Measurements from ENCODE around the gene MYO1F. TPM values are rescaled to one million over a fixed set of nuclear protein-coding genes. Genes with fewer than 3 reads are reported as not detected.

The MYO1F gene
- polyA plus RNA-seq, 1 donor (not counting 4 experiments of a cell fraction or from before 2014, with no cell fraction given): 0.14 TPM

DNA sequence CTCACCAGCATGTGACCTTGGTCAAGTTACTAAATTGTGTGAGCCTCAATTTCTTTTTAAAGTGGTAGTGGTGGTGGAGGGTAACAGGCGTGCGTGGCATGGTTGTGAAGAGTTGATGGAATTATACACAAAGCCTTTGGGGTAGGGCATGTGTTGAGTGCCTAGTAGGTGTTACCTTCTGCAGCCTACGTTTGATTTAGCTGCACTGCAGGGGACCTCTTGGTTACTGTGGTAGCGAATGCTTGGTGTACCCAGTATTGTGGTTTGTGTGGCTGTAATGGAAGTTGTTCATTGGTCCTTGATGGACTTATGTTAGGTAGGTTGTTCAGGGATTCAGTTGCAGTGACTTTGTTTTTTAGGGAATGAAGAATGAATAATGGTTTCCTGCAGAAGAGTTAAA lies 99.4 kb downstream of the MYO1F start:
- dilution Hi-C loops (cut with MboI; ENCODE audit: extremely low pct_ligation_motif_present, low sequenced_read_pairs): no loop called here
- no peak for DNase-seq (ENCODE audit: low read depth, low spot score)
- H4K20me1 ChIP-seq (ENCODE audit: control insufficient read depth, extremely low read depth, insufficient read depth, low read length): peaks cover 28% of the 10 kb centered on the region
- no peak for FAIRE-seq
- H3K4me2 ChIP-seq (ENCODE audit: control insufficient read depth, extremely low read depth, insufficient read depth, low read depth, low read length): no peak overlapping the region
- no peak overlapping the region for H2AFZ ChIP-seq (ENCODE audit: control insufficient read depth, low read length)
- H3K36me3 ChIP-seq (ENCODE audit: control insufficient read depth in 2 of 2, extremely low read depth in 1 of 2, insufficient read depth in 2 of 2, low read length in 2 of 2): peaks cover 29 to 42% of the 10 kb centered on the region in 2 experiments
- no peak for TF ChIP-seq EZH2 (IDR thresholded peaks at IDR 0.05; ENCODE audit: low read length)
- TF ChIP-seq, protein P1, sequence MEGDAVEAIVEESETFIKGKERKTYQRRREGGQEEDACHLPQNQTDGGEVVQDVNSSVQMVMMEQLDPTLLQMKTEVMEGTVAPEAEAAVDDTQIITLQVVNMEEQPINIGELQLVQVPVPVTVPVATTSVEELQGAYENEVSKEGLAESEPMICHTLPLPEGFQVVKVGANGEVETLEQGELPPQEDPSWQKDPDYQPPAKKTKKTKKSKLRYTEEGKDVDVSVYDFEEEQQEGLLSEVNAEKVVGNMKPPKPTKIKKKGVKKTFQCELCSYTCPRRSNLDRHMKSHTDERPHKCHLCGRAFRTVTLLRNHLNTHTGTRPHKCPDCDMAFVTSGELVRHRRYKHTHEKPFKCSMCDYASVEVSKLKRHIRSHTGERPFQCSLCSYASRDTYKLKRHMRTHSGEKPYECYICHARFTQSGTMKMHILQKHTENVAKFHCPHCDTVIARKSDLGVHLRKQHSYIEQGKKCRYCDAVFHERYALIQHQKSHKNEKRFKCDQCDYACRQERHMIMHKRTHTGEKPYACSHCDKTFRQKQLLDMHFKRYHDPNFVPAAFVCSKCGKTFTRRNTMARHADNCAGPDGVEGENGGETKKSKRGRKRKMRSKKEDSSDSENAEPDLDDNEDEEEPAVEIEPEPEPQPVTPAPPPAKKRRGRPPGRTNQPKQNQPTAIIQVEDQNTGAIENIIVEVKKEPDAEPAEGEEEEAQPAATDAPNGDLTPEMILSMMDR (optimal IDR thresholded peaks at IDR 0.05 in 1 of 3, IDR thresholded peaks at IDR 0.05 in 1 of 3, conservative IDR thresholded peaks at IDR 0.05 in 1 of 3; ENCODE audit: extremely low read depth in 1 of 3, insufficient read depth in 2 of 3, low read length in 3 of 3): no peak
- H3K4me3 ChIP-seq (ENCODE audit: control insufficient read depth in 2 of 3, extremely low read depth in 1 of 3, insufficient read depth in 2 of 3, low read depth in 1 of 3, low read length in 3 of 3): no peak overlapping the region
- peaks cover 63% of the 10 kb centered on the region for H3K79me2 ChIP-seq (ENCODE audit: control insufficient read depth, insufficient read depth, low read length)
- peaks cover 4% of the 10 kb centered on the region for H3K9me1 ChIP-seq (ENCODE audit: control insufficient read depth, extremely low read depth, insufficient read depth, low read length)
- no peak overlapping the region for H3K27ac ChIP-seq (ENCODE audit: control insufficient read depth, insufficient read depth, low read length)
- H3K9ac ChIP-seq (ENCODE audit: control insufficient read depth, extremely low read depth, insufficient read depth, low read length): no peak overlapping the region
- peaks cover 18% of the 10 kb centered on the region for H3K4me1 ChIP-seq (ENCODE audit: control insufficient read depth, extremely low read depth, insufficient read depth, low read length)
- H3K27me3 ChIP-seq (ENCODE audit: control insufficient read depth, extremely low read depth, insufficient read depth, low read length): no peaks in the 10 kb centered on the region
- H3K9me3 ChIP-seq (ENCODE audit: control insufficient read depth, low read depth, low read length): no peaks in the 10 kb centered on the region

- dilution Hi-C loops (cut with MboI; ENCODE audit: extremely low pct_ligation_motif_present, low sequenced_read_pairs): no loop called here
- Histone ChIP-seq H3K4me2 (ENCODE audit: control insufficient read depth, extremely low read depth, insufficient read depth, low read depth, low read length) (no peak overlapping the region), H3K79me2 (ENCODE audit: control insufficient read depth, insufficient read depth, low read length) (peaks cover 52% of the 10 kb centered on the region), H3K27ac (ENCODE audit: control insufficient read depth, insufficient read depth, low read length) (no peak overlapping the region), H3K9me3 (ENCODE audit: control insufficient read depth, low read depth, low read length) (no peaks in the 10 kb centered on the region), H2AFZ (ENCODE audit: control insufficient read depth, low read length) (no peak overlapping the region), H3K9ac (ENCODE audit: control insufficient read depth, extremely low read depth, insufficient read depth, low read length) (no peak overlapping the region), H3K4me1 (ENCODE audit: control insufficient read depth, extremely low read depth, insufficient read depth, low read length) (peaks cover 15% of the 10 kb centered on the region), H3K27me3 (ENCODE audit: control insufficient read depth, extremely low read depth, insufficient read depth, low read length) (no peaks in the 10 kb centered on the region), H4K20me1 (ENCODE audit: control insufficient read depth, extremely low read depth, insufficient read depth, low read length) (peaks cover 22% of the 10 kb centered on the region), H3K4me3 (ENCODE audit: control insufficient read depth in 2 of 3, extremely low read depth in 1 of 3, insufficient read depth in 2 of 3, low read depth in 1 of 3, low read length in 3 of 3) (no peak overlapping the region), H3K9me1 (ENCODE audit: control insufficient read depth, extremely low read depth, insufficient read depth, low read length) (peaks cover 4% of the 10 kb centered on the region), H3K36me3 (ENCODE audit: control insufficient read depth in 2 of 2, extremely low read depth in 1 of 2, insufficient read depth in 2 of 2, low read length in 2 of 2) (peaks cover 25 to 44% of the 10 kb centered on the region in 2 experiments)
- TF ChIP-seq, protein P1 (optimal IDR thresholded peaks at IDR 0.05 in 1 of 3, IDR thresholded peaks at IDR 0.05 in 1 of 3, conservative IDR thresholded peaks at IDR 0.05 in 1 of 3; ENCODE audit: extremely low read depth in 1 of 3, insufficient read depth in 2 of 3, low read length in 3 of 3): no peak
- TF ChIP-seq EZH2 (IDR thresholded peaks at IDR 0.05; ENCODE audit: low read length): no peak
- FAIRE-seq: no peak
- DNase-seq (ENCODE audit: low read depth, low spot score): no peak
These were observed 100.7 kb downstream of the MYO1F start for GRCh38 chr19:8476524-8476923.
